H1 (cell line): Measurements from ENCODE around the gene RELL2. TPM values are rescaled to one million over a fixed set of nuclear protein-coding genes. Genes with fewer than 3 reads are reported as not detected.

Source experiments
- CTCF ChIA-PET: fragments of 300-600 bp; sonication (Branson Sonifier 250); formaldehyde crosslinking; loops from one replicate; lab custom pipeline; 2021; ENCODE audit not compliant: partially characterized antibody; lab: Charles Lee
- POLR2A ChIA-PET: fragments of 300-600 bp; sonication (Branson Sonifier 250); formaldehyde crosslinking; loops from one replicate; lab custom pipeline; 2021; ENCODE audit warnings: inconsistent platforms; ENCODE audit not compliant: partially characterized antibody; lab: Charles Lee
- DNase-seq, 2 experiments: peaks; one replicate each; pipeline versions ENCODE4 v3.0.0 to v3.0.0-alpha.2; 2010 to 2022; ENCODE audit warnings: low spot score in 2 of 2, low read depth in 1 of 2, mixed read lengths in 1 of 2
- FAIRE-seq: peaks from 2 replicates; lab custom pipeline; 2011; peaks lifted over from hg19 to GRCh38; lab: Jason Lieb, UNC
- H2AFZ ChIP-seq: 2 replicates; pipeline ENCODE4 v1.8.1; 2012; ENCODE audit warnings: low read length, inconsistent platforms
- H2AK5ac ChIP-seq: 2 replicates; pipeline ENCODE4 v1.6.1; 2013; ENCODE audit warnings: low read depth, low read length
- H2BK120ac ChIP-seq: replicated peaks from 2 replicates; pipeline ENCODE3; 2013; ENCODE audit warnings: low read depth, low read length, inconsistent platforms
- H2BK12ac ChIP-seq: 2 replicates; pipeline ENCODE4 v1.6.1; 2013; ENCODE audit warnings: low read depth, low read length
- H2BK15ac ChIP-seq: 2 replicates; pipeline ENCODE4 v1.6.1; 2013; ENCODE audit warnings: low read length
- H2BK20ac ChIP-seq: 2 replicates; pipeline ENCODE4 v1.6.1; 2013; ENCODE audit warnings: low read length
- H2BK5ac ChIP-seq: 2 replicates; pipeline ENCODE4 v1.6.1; 2013; ENCODE audit warnings: low read depth, low read length
- H3K14ac ChIP-seq: 2 replicates; pipeline ENCODE4 v1.6.1; 2013; ENCODE audit warnings: inconsistent platforms; ENCODE audit not compliant: insufficient read length
- H3K18ac ChIP-seq: 2 replicates; pipeline ENCODE4 v1.6.1; 2013; ENCODE audit warnings: low read length; ENCODE audit errors: extremely low read depth
- H3K23ac ChIP-seq: 2 replicates; pipeline ENCODE4 v1.6.1; 2013; ENCODE audit warnings: inconsistent platforms; ENCODE audit not compliant: insufficient read length
- H3K23me2 ChIP-seq: 2 replicates; pipeline ENCODE4 v1.6.1; 2013; ENCODE audit warnings: low read depth, low read length
- H3K27ac ChIP-seq: 2 replicates; pipeline ENCODE4 v1.6.1; 2011; ENCODE audit warnings: low read depth, low read length, inconsistent platforms
- H3K27me3 ChIP-seq, 4 experiments: replicated peaks in 1 of 4; 1 replicate in 1 of 4; 2 replicates in 3 of 4; pipeline versions ENCODE4 v1.6.1 to v1.8.1; 2011 to 2013; ENCODE audit warnings: low read length in 3 of 4, mild to moderate bottlenecking in 3 of 4, inconsistent platforms in 2 of 4, mixed read lengths in 2 of 4, moderate library complexity in 1 of 4; ENCODE audit not compliant: control insufficient read depth in 3 of 4, insufficient read depth in 3 of 4; ENCODE audit errors: extremely low read depth in 1 of 4
- H3K36me3 ChIP-seq, 4 experiments: 2 replicates each; pipeline versions ENCODE4 v1.6.1 to v1.8.1; 2011 to 2013; ENCODE audit warnings: mild to moderate bottlenecking in 4 of 4, low read length in 3 of 4, moderate library complexity in 2 of 4, control low read depth in 1 of 4, inconsistent platforms in 1 of 4; ENCODE audit not compliant: insufficient read depth in 4 of 4, control insufficient read depth in 2 of 4
- H3K4ac ChIP-seq: replicated peaks from 2 replicates; pipeline ENCODE3; 2013; ENCODE audit warnings: low read length, low read depth, mixed read lengths, inconsistent platforms; ENCODE audit not compliant: insufficient read length
- H3K4me1 ChIP-seq, 4 experiments: replicated peaks in 1 of 4; 1 replicate in 1 of 4; 2 replicates in 3 of 4; pipeline versions ENCODE4 v1.6.1 to v1.8.1; 2011 to 2013; ENCODE audit warnings: low read length in 3 of 4, inconsistent platforms in 2 of 4, mixed read lengths in 1 of 4; ENCODE audit not compliant: insufficient read depth in 4 of 4, control insufficient read depth in 3 of 4
- H3K4me2 ChIP-seq, 2 experiments: 2 replicates each; pipeline versions ENCODE4 v1.6.1 to v1.8.1; 2011 to 2013; ENCODE audit warnings: low read depth in 2 of 2, low read length in 2 of 2, control low read depth in 1 of 2, inconsistent platforms in 1 of 2, mild to moderate bottlenecking in 1 of 2; ENCODE audit not compliant: insufficient read depth in 1 of 2
- H3K4me3 ChIP-seq, 4 experiments: fragments of 200-600, 300-600 bp in 1 of 4; sonication (generic), shearing (Covaris generic), sonication (Bioruptor Twin) in 1 of 4; 2 replicates each; pipeline versions ENCODE4 v1.5.1 to v1.8.1; 2011 to 2016; ENCODE audit warnings: low read length in 4 of 4, low read depth in 3 of 4, control low read depth in 2 of 4, inconsistent platforms in 2 of 4, mild to moderate bottlenecking in 2 of 4, mixed read lengths in 1 of 4, moderate library complexity in 1 of 4; ENCODE audit not compliant: insufficient read depth in 2 of 4; ENCODE audit errors: extremely low read depth in 1 of 4
- H3K56ac ChIP-seq: replicated peaks from 2 replicates; pipeline ENCODE3; 2013; ENCODE audit warnings: low read depth, mild to moderate bottlenecking, mixed read lengths, low read length, inconsistent platforms; ENCODE audit not compliant: insufficient read length
- H3K79me1 ChIP-seq: 2 replicates; pipeline ENCODE4 v1.6.1; 2013; ENCODE audit warnings: low read depth, low read length, control low read depth
- H3K79me2 ChIP-seq, 2 experiments: 2 replicates each; pipeline versions ENCODE4 v1.6.1 to v1.8.1; 2012 to 2013; ENCODE audit warnings: low read length in 2 of 2, mild to moderate bottlenecking in 2 of 2, inconsistent platforms in 1 of 2; ENCODE audit not compliant: insufficient read depth in 2 of 2, control insufficient read depth in 1 of 2
- H3K9ac ChIP-seq, 4 experiments: replicated peaks in 1 of 4; 1 replicate in 1 of 4; 2 replicates in 3 of 4; pipeline versions ENCODE4 v1.6.1 to v1.8.1; 2011 to 2013; ENCODE audit warnings: low read depth in 3 of 4, low read length in 3 of 4, control low read depth in 2 of 4, mild to moderate bottlenecking in 2 of 4, moderate library complexity in 2 of 4, inconsistent platforms in 1 of 4; ENCODE audit errors: extremely low read depth in 1 of 4
- H3K9me3 ChIP-seq, 2 experiments: 2 replicates each; pipeline versions ENCODE4 v1.6.1 to v1.8.1; 2012 to 2013; ENCODE audit warnings: mild to moderate bottlenecking in 2 of 2, moderate library complexity in 2 of 2, control low read depth in 1 of 2, inconsistent platforms in 1 of 2, low read depth in 1 of 2, low read length in 1 of 2, mixed read lengths in 1 of 2; ENCODE audit not compliant: insufficient read depth in 2 of 2
- H4K20me1 ChIP-seq, 2 experiments: replicated peaks in 1 of 2; 2 replicates each; pipeline versions ENCODE3 to v1.8.1; 2011 to 2013; ENCODE audit warnings: inconsistent platforms in 2 of 2, low read length in 2 of 2, mild to moderate bottlenecking in 1 of 2; ENCODE audit not compliant: insufficient read depth in 2 of 2, control insufficient read depth in 1 of 2
- H4K5ac ChIP-seq: 2 replicates; pipeline ENCODE4 v1.6.1; 2013; ENCODE audit warnings: low read length, low read depth, mixed read lengths, inconsistent platforms; ENCODE audit not compliant: insufficient read length
- H4K8ac ChIP-seq: 2 replicates; pipeline ENCODE4 v1.8.0; 2013; ENCODE audit warnings: mild to moderate bottlenecking, moderate library complexity, low read length, inconsistent platforms; ENCODE audit not compliant: insufficient read depth; ENCODE audit errors: extremely low read depth
- H4K91ac ChIP-seq: replicated peaks from 2 replicates; pipeline ENCODE3; 2013; ENCODE audit warnings: low read length, mixed read lengths, inconsistent platforms; ENCODE audit not compliant: insufficient read length
- ASH2L ChIP-seq: fragments of 200-600, 300-600 bp; sonication (generic); IDR thresholded peaks from one replicate; pipeline ENCODE4 v1.7.1; 2017; ENCODE audit warnings: low read length
- CEBPB ChIP-seq: IDR thresholded peaks from 2 replicates; pipeline ENCODE4 v1.6.1; 2012; ENCODE audit warnings: low read depth, low read length
- GABPA ChIP-seq: IDR thresholded peaks from 2 replicates; pipeline ENCODE4 v1.6.1; 2011; ENCODE audit warnings: mild to moderate bottlenecking, low read length, moderate library complexity, borderline replicate concordance; ENCODE audit not compliant: insufficient read depth
- POLR2A ChIP-seq, 2 experiments: IDR thresholded peaks; 1 replicate in 1 of 2; 2 replicates in 1 of 2; pipeline ENCODE4 v1.6.1; 2011; ENCODE audit warnings: low read depth in 2 of 2, low read length in 2 of 2, mild to moderate bottlenecking in 2 of 2; ENCODE audit errors: control extremely low read depth in 1 of 2
- WGBS, 2 experiments: shearing (Covaris generic) in 1 of 2; methylation state at CpG; one replicate each; pipeline versions ENCODE4 v1.1.6 to v1.1.7; 2013 to 2015; ENCODE audit warnings: low lambda C conversion rate in 2 of 2, mixed read lengths in 2 of 2, inconsistent platforms in 1 of 2, low coverage in 1 of 2, missing lambda C conversion rate in 1 of 2; ENCODE audit not compliant: insufficient replicate concordance in 2 of 2, insufficient coverage in 1 of 2, insufficient read length in 1 of 2; ENCODE audit errors: extremely low coverage in 1 of 2, missing lambda C conversion rate in 1 of 2; 5-methylcytosine and 5-hydroxymethylcytosine counted together
- polyA plus RNA-seq, 7 experiments: library from polyadenylated mRNA; depleted of rRNA in 3 of 7; stranded (reverse) in 5 of 7; unstranded in 2 of 7; fragments of >200 nt in 5 of 7; fragments of 200-250 nt in 2 of 7; gene quantifications; 1 replicate in 5 of 7; 2 replicates in 1 of 7; 4 replicates in 1 of 7; pipeline versions ENCODE4 v1.2.1 to v1.2.3, GENCODE V29; 2011 to 2013; ENCODE audit warnings: missing spikeins in 2 of 7, mixed read lengths in 2 of 7
- total RNA-seq: library from RNA; stranded (reverse); fragmentation: NEBNext Ultra II Directional; extraction: Animal tissue kit (Norgen Biotek cat#: 25700); gene quantifications from 2 replicates; pipeline ENCODE4 v1.2.1, GENCODE V29; 2021

RELL2 gene
- total and polyA plus RNA-seq, 2 of the 8 experiments (the other 6 are each of a cell fraction or from before 2014, with no cell fraction given): 18.6 to 23.7 TPM

GRCh38 chr5:141628175-141628788, 8.5 kb upstream of the RELL2 start:
- Histone ChIP-seq H3K23me2 (no peaks in the 10 kb centered on the region), H3K4me2 (no peak overlapping the region), H2BK15ac (no peak overlapping the region), H3K9me3 (no peaks in the 10 kb centered on the region), H3K9ac (no peak overlapping the region), H4K20me1 (peaks cover 1 to 3% of the 10 kb centered on the region in 2 experiments), H3K4me1 (peaks cover 0 to 4% (median 2%) of the 10 kb centered on the region in 4 experiments; a peak in 1 of 7 replicates), H3K4ac (no peak overlapping the region), H4K91ac (no peak overlapping the region), H3K36me3 (peaks cover 24 to 57% (median 34%) of the 10 kb centered on the region in 4 experiments; a peak in 7 of 8 replicates), H2BK120ac (no peak overlapping the region), H2BK20ac (no peak overlapping the region), H3K23ac (no peak overlapping the region), H4K5ac (no peak overlapping the region), H2AFZ (no peak overlapping the region), H3K4me3 (no peak overlapping the region), H3K14ac (no peak overlapping the region), H2BK5ac (no peak overlapping the region), H3K79me1 (no peaks in the 10 kb centered on the region; the same call in 1 of the 2 replicates), H3K56ac (no peak overlapping the region), H3K27me3 (no peaks in the 10 kb centered on the region), H3K27ac (no peak overlapping the region), H2BK12ac (no peak overlapping the region), H3K18ac (no peak overlapping the region), H4K8ac (no peak overlapping the region; the same call in 1 of the 2 replicates), H2AK5ac (no peak overlapping the region), H3K79me2 (peaks cover 0 to 19% of the 10 kb centered on the region in 2 experiments; a peak in 2 of 4 replicates)
- FAIRE-seq (no peak), DNase-seq (no peak)
- ChIA-PET POLR2A (interaction anchor here (1.3 to 2.0 kb wide), 3 partner anchors 9 to 35 kb away, joined by 3 to 12 read pairs (median 4); partner anchors contain the start of gene DIAPH1), CTCF (interaction anchor here (0.5 to 10.3 kb wide), 5 partner anchors 9 to 382 kb away, joined by 3 to 117 read pairs (median 8); partner anchors contain the start of gene DIAPH1)
- 98% methylated on average over 6 of the region's 6 CpGs; no CpG with 5 or more reads in 1 of the 2 experiments for WGBS, 2 experiments
- TF ChIP-seq POLR2A (IDR thresholded peaks at IDR 0.05; ENCODE audit: control extremely low read depth in 1 of 2, low read depth in 2 of 2, low read length in 2 of 2) (no peak), ASH2L (no peak), GABPA (no peak), CEBPB (no peak)
